Neural cell (in vitro differentiated cells): ENCODE results near the gene PABPC1L. TPM values are rescaled to one million over a fixed set of nuclear protein-coding genes. Genes with fewer than 3 reads are reported as not detected.

Experiments used
- H2AFZ ChIP-seq: fragments of 200-600, 300-800 bp; sonication (generic), shearing (Covaris generic); 2 replicates; pipeline ENCODE4 v1.6.0; 2014; ENCODE audit warnings: low read depth, mild to moderate bottlenecking, antibody characterized with exemption, low read length, moderate library complexity
- H3F3A ChIP-seq: fragments of 200-600 bp; shearing (Covaris generic); 2 replicates; pipeline ENCODE4 v1.6.1; 2016; ENCODE audit warnings: mild to moderate bottlenecking, moderate library complexity, mixed read lengths, antibody characterized with exemption, low read length; ENCODE audit not compliant: insufficient read depth, poor library complexity, severe bottlenecking
- H3K27ac ChIP-seq: fragments of 200-600, 300-800 bp; sonication (generic), shearing (Covaris generic); 2 replicates; pipeline ENCODE4 v1.5.1; 2014; ENCODE audit warnings: mild to moderate bottlenecking, low read length, moderate library complexity
- H3K27me3 ChIP-seq: fragments of 300-800, 200-600 bp; sonication (generic), shearing (Covaris generic); 2 replicates; pipeline ENCODE4 v1.6.0; 2014; ENCODE audit warnings: mild to moderate bottlenecking, low read depth, low read length, moderate library complexity; ENCODE audit not compliant: insufficient read depth
- H3K36me3 ChIP-seq: fragments of 300-800, 200-600 bp; sonication (generic), shearing (Covaris generic); 2 replicates; pipeline ENCODE4 v1.5.1; 2014; ENCODE audit warnings: mild to moderate bottlenecking, antibody characterized with exemption, low read length, moderate library complexity; ENCODE audit not compliant: insufficient read depth
- H3K4me2 ChIP-seq: fragments of 300-800, 200-600 bp; sonication (generic), shearing (Covaris generic); 2 replicates; pipeline ENCODE4 v1.6.0; 2014; ENCODE audit warnings: mild to moderate bottlenecking, low read length
- H3K4me3 ChIP-seq: fragments of 300-800, 200-600 bp; sonication (generic), shearing (Covaris generic); 2 replicates; pipeline ENCODE4 v1.5.1; 2014; ENCODE audit warnings: mild to moderate bottlenecking, low read length, moderate library complexity
- H3K79me2 ChIP-seq: fragments of 200-600 bp; shearing (Covaris generic); replicated peaks from 2 replicates; pipeline ENCODE4 v1.6.0; 2014; ENCODE audit warnings: mild to moderate bottlenecking, low read length, moderate library complexity; ENCODE audit not compliant: insufficient read depth
- H3K9ac ChIP-seq: fragments of 300-800, 200-600 bp; sonication (generic), shearing (Covaris generic); 2 replicates; pipeline ENCODE4 v1.6.1; 2016; ENCODE audit warnings: mild to moderate bottlenecking, low read length, mixed read lengths
- H3K9me2 ChIP-seq: fragments of 200-600 bp; shearing (Covaris generic); 2 replicates; pipeline ENCODE4 v1.6.1; 2016; ENCODE audit warnings: mild to moderate bottlenecking, low read length, mixed read lengths; ENCODE audit not compliant: insufficient read depth
- H3K9me3 ChIP-seq: fragments of 200-600, 300-800 bp; sonication (generic), shearing (Covaris generic); 2 replicates; pipeline ENCODE4 v1.6.1; 2016; ENCODE audit warnings: mild to moderate bottlenecking, mixed run types, low read length, moderate library complexity, mixed read lengths
- H4K20me1 ChIP-seq: fragments of 200-600 bp; shearing (Covaris generic); 2 replicates; pipeline ENCODE4 v1.6.1; 2016; ENCODE audit warnings: mild to moderate bottlenecking, mixed run types; ENCODE audit not compliant: insufficient read depth
- CTCF ChIP-seq: fragments of 450-650 bp; IDR thresholded peaks from 2 replicates; pipeline ENCODE4 v1.5.1; 2014; ENCODE audit warnings: antibody characterized with exemption, mild to moderate bottlenecking, moderate library complexity; ENCODE audit not compliant: poor library complexity, severe bottlenecking
- EP300 ChIP-seq: fragments of 450-650 bp; conservative IDR thresholded peaks from 2 replicates; pipeline ENCODE4 v1.6.1; 2014; ENCODE audit warnings: antibody characterized with exemption, mild to moderate bottlenecking, moderate library complexity; ENCODE audit not compliant: poor library complexity, severe bottlenecking
- EZH2 ChIP-seq: fragments of 200-600, 300-800 bp; shearing (Covaris generic), sonication (generic); IDR thresholded peaks from 2 replicates; pipeline ENCODE4 v1.6.1; 2014; ENCODE audit warnings: antibody characterized with exemption, low read length, borderline replicate concordance, mild to moderate bottlenecking; ENCODE audit not compliant: insufficient read depth, poor library complexity, severe bottlenecking
- MXI1 ChIP-seq: fragments of 450-650 bp; conservative IDR thresholded peaks from 2 replicates; pipeline ENCODE4 v1.6.1; 2014; ENCODE audit warnings: antibody characterized with exemption, mild to moderate bottlenecking; ENCODE audit not compliant: poor library complexity, severe bottlenecking
- POLR2AphosphoS5 ChIP-seq: IDR thresholded peaks from 2 replicates; pipeline ENCODE4 v1.6.1; 2012
- RAD21 ChIP-seq: fragments of 450-650 bp; conservative IDR thresholded peaks from 2 replicates; pipeline ENCODE4 v1.6.1; 2014; ENCODE audit warnings: antibody characterized with exemption, mild to moderate bottlenecking, moderate library complexity
- REST ChIP-seq: IDR thresholded peaks from 2 replicates; pipeline ENCODE4 v1.6.1; 2012; ENCODE audit warnings: borderline replicate concordance
- SMC3 ChIP-seq: fragments of 450-650 bp; conservative IDR thresholded peaks from 2 replicates; pipeline ENCODE4 v1.6.1; 2014; ENCODE audit warnings: antibody characterized with exemption, mild to moderate bottlenecking, moderate library complexity; ENCODE audit not compliant: poor library complexity
- TAF1 ChIP-seq: IDR thresholded peaks from 2 replicates; pipeline ENCODE4 v1.6.1; 2012; ENCODE audit warnings: low read depth
- polyA plus RNA-seq: library from polyadenylated mRNA; depleted of rRNA; stranded (reverse); fragments of >200 nt; gene quantifications from 2 replicates; pipeline ENCODE4 v1.2.3, GENCODE V29; 2014

The PABPC1L gene
- polyA plus RNA-seq, 1 donor from 2014 or later, result 3.6 TPM

- Histone ChIP-seq H3K27me3 (no peaks in the 10 kb centered on the region), H3K9ac (no peak overlapping the region), H3K4me2 (no peak overlapping the region), H3K9me3 (no peaks in the 10 kb centered on the region), H3K79me2 (no peaks in the 10 kb centered on the region), H2AFZ (no peak overlapping the region), H3K4me3 (no peak overlapping the region), H3K36me3 (no peaks in the 10 kb centered on the region), H3K27ac (no peak overlapping the region), H3F3A (no peaks in the 10 kb centered on the region), H4K20me1 (no peaks in the 10 kb centered on the region), H3K9me2 (no peaks in the 10 kb centered on the region)
- TF ChIP-seq EZH2 (no peak), CTCF (no peak), TAF1 (no peak), EP300 (no peak), POLR2AphosphoS5 (no peak), SMC3 (no peak), REST (no peak), RAD21 (no peak), MXI1 (no peak)
Observed at GRCh38 chr20:44918342-44918741, 8.5 kb downstream of the PABPC1L start.

- Histone ChIP-seq H3K4me3 (no peak overlapping the region), H2AFZ (no peak overlapping the region), H3K9me2 (no peaks in the 10 kb centered on the region), H3K27ac (no peak overlapping the region), H3K9ac (no peak overlapping the region), H3F3A (no peaks in the 10 kb centered on the region), H3K27me3 (no peaks in the 10 kb centered on the region), H3K4me2 (no peak overlapping the region), H3K9me3 (no peaks in the 10 kb centered on the region), H4K20me1 (no peaks in the 10 kb centered on the region), H3K36me3 (no peaks in the 10 kb centered on the region), H3K79me2 (no peaks in the 10 kb centered on the region)
- no peak for TF ChIP-seq SMC3
- no peak for TF ChIP-seq EZH2
- no peak for TF ChIP-seq RAD21
- no peak for TF ChIP-seq REST
- no peak for TF ChIP-seq POLR2AphosphoS5
- no peak for TF ChIP-seq EP300
- no peak for TF ChIP-seq CTCF
- TF ChIP-seq TAF1, result no peak
Observed at GRCh38 chr20:44918761-44919160, 8.9 kb downstream of the PABPC1L start.
